HG02938 (cell line): Measurements from ENCODE around the gene CD8B2.
"Not testable (repeated sequence)": the region's sequence is repeated elsewhere in the genome, so short reads cannot be mapped to it uniquely, and the experiment has no call there.

Source experiments
- ATAC-seq: cut with Tn5 transposase; IDR thresholded peaks from one replicate; pipeline ENCODE4 v1.9.1; 2021; ENCODE audit warnings: mild to moderate bottlenecking, moderate library complexity; ENCODE audit not compliant: unreplicated experiment

Gene CD8B2

DNA sequence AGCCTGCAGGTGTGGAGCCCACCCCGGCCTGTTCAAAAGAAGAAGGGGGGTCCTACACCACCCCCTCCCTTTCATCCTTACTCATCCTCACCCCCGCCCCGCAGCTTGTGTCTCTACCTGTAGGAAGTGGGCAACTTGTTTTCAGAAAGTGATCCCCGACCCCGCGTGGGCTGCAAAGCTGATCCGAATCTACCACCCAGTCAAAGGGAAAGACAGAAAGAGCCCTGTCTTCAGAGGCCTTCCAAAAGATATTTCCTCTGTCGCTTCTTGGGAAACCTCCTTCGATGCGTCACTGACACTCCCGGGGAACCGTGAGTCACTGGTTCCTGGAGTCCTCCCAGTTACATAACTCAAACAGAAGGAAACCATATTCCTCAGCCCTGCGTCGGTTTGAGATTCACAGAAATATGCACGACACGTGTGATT lies 24.3 kb downstream of the CD8B2 start:
- not testable (repeated sequence) for ATAC-seq

DNA sequence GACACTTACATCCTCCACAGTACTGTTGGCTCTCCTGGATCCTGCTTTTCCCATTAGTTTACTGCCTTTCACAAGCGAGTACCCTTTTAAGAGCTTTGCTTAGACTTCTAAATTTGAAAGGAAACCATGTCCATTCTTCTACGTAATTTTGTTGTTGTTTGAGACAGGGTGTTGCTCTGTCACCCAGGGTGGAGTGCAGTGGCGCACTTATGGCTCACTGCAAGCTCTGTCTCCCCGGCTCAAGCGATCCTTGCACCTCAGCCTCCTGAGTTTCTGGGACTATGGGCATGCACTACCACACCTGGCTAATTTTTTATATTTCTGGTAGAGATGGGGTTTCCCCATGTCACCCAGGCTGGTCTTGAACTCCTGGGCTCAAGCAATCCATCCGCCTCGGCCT lies 24.8 kb downstream of the CD8B2 start:
- not testable (repeated sequence) for ATAC-seq

GRCh38 chr2:106513391-106513790 lies 26.2 kb downstream of the CD8B2 start:
- not testable (repeated sequence) for ATAC-seq

DNA sequence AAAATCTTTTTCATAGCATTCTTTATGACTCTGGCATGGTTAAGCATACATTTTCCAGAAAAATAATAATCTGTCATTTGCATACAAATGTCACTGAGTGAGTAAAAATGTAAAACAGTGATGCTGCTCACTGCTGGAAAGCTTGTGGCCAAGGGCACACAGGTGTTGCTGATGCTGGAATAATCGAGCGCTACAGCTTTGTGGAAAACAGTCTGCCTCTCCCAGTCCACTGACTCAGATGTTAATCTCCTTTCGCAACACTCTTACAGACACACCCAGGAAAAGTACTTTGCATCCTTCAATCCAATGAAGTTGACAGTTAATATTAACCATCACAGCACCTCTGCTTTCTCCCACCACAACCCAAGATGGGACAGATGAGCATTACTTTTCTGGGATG lies 27.7 kb downstream of the CD8B2 start:
- not testable (repeated sequence) for ATAC-seq

GRCh38 chr2:106516436-106516835 lies 29.3 kb downstream of the CD8B2 start:
- ATAC-seq, result no peak

DNA sequence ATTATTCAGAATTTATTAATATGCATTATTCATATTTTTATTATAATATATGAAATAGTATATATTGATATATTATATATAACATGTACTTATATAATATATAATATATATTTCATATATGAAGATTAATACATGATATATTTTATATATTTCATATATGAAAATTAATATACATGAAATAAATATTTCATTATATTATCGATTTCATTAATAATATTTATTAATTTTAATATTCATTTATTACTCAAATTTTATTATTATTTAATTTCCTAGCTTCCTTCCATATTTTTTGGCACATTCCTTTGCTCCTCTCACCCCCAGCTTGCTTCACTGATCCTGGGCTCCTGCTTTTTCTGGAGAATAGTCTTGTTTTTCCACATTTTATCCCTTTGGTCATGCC lies 29.7 kb downstream of the CD8B2 start:
- no peak for ATAC-seq

GRCh38 chr2:106517329-106517728 lies 30.2 kb downstream of the CD8B2 start:
- ATAC-seq, result no peak

DNA sequence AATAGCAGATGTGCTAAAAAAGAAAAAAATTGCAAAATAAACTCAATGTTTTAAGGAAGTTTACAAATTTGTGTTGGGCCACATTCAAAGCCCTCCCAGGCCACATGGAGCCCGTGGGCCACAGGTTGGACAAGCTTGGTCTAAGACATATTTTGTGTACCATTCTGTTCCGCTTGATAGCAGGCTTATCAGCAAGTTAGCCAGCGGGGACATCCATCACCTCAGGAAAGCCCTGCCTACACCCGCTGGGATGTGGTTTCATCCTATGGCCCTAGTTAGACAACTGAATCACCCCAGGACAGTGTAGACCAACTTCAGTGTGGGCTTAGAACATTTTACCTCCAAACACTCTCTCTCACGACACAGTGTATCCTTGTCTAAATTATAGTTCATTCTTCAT lies 32.6 kb downstream of the CD8B2 start:
- no peak for ATAC-seq

GRCh38 chr2:106521016-106521415 lies 33.9 kb downstream of the CD8B2 start:
- ATAC-seq, result no peak

GRCh38 chr2:106523976-106524665 lies 37.0 kb downstream of the CD8B2 start:
- ATAC-seq, result no peak

DNA sequence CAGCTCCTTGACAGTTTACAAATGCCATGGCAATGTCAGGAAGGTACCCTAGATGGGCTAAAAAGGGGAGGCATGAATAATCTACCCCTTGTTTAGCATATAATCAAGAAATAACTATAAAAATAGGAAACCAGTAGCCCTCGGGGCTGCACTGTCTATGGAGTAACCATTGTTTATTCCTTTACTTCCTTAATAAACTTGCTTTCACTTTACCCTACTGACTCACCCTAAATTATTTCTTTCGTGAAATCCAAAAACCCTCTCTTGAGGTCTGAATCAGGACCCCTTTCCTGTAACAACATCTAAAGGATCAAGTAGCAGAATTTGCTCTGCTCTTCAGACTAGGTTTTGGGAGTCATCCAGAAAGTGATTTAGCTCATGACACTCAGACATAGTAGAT lies 43.7 kb downstream of the CD8B2 start:
- no peak for ATAC-seq

GRCh38 chr2:106531676-106532214 lies 44.6 kb downstream of the CD8B2 start:
- ATAC-seq, result no peak

DNA sequence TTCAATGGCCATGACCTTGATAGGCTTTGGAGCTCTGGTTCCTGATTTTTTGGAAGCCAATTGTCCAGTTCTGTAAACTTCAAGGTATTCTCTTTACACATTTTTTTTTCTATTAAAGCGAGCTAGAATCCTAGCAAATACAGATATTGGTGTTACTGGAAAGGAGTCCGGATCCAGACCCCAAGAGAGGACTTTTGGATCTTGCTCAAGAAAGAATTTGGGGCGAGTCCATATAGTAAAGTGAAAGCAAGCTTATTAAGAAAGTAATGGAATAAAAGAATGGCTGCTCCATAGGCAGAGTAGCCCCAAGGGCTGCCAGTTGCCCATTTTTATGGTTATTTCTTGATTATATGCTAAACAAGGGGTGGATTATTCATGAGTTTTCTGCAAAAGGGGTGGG lies 45.1 kb downstream of the CD8B2 start:
- no peak for ATAC-seq

- no peak for ATAC-seq
Measured at GRCh38 chr2:106534471-106534870, 47.3 kb downstream of the CD8B2 start.

DNA sequence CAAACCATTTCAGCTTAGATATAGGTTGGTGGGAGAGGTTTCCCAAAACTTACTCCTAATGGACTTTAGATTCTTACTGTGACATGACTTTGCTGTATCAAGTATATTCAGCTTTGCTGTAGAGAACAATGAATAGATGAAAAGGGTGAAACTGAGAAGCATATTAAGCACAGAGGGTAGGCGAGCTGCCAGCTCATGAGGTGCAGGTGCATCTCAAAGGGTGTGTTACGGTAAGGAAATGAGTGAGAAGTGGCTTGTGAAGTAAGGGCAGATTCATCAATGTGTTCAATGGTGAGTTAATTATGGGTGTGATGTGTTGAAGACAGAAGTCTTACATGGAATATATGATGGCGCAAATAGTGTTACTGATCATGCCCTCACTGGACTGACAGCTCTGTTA lies 49.3 kb downstream of the CD8B2 start:
- no peak for ATAC-seq

GRCh38 chr2:106537047-106537446 lies 49.9 kb downstream of the CD8B2 start:
- peak; percentile 50 for ATAC-seq

- ATAC-seq, result no peak
Measured at GRCh38 chr2:106537791-106538191, 50.6 kb downstream of the CD8B2 start.

GRCh38 chr2:106540886-106541285 lies 53.7 kb downstream of the CD8B2 start:
- ATAC-seq, result no peak

GRCh38 chr2:106541333-106541732 lies 54.2 kb downstream of the CD8B2 start:
- ATAC-seq, result no peak

DNA sequence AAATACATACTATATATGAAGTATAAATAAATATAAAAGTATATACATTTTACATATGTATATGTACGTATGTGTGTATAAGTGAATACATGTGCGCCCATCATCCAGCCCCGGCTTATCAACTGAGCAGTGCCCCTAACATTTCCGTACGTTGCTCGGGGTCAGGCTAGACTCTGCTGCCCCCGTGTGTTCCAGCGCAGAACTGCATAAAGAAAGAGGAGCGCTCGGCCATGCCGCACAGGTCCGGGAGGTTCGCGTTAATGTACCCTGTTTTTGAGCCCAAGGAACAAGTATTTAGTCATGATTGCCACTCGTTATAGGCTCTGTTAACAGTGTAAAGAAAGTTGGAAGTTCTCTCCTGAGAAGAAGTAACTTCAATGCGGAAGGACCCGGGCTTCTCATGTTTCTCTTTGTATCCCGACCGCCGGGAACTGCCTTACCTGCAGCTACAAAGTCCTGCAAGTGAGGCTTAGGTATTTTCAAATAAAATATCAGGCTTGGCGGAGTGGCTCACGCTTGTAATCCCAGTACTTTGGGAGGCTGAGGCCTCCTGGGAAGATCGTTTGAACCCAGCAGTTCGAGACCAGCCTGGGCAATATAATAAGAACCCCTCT lies 55.7 kb downstream of the CD8B2 start:
- peak; percentile 97 for ATAC-seq

DNA sequence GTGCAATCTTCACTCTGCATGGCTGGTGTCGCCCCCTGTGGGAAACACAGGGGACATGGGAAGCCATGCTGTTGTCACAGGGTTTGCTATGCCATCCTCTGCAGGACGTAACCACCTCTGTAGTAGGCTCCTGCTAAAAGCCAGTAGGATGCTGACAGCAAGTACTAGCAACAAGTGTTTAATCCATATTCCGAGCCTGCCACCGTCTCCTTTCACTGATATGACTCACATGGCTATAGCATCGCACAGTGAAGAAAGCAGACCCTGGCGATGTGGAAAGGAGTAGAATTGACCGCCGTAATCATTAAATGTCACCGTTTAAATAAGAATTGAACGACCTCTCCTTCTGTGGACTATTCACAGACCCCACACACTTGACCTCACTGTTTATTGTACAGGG lies 57.8 kb downstream of the CD8B2 start:
- no peak for ATAC-seq

DNA sequence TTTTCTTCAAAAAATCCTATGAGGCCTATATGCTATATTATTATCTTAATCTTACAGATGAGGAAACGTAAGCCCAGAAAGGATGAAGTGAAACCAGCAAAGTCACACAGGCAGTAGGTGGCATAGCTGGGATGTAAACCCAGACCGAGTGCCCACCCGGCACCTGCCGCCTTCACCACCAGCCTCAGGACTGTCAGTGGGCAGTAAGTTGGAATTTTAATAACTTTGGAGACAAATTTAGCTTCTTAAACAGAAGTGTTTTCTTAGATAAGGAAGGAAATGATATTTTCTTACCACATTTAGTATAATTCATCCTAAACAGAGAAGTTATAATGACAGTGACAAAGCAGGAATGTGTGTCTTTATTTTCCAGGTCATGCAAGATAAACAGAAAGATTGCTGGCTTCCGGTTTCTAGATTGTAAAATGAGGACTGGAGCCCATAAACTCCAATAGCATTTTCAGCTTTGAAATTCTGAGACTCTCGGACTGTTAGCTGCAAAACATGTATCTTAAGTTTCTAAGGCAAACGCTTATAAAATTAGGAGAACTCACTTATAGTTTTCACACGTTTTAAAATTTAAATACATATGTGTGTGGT lies 59.3 kb downstream of the CD8B2 start:
- ATAC-seq, result no peak
